HepG2 (cell line): ENCODE measurements around the gene RUVBL2. TPM values are rescaled to one million over a fixed set of nuclear protein-coding genes. Genes with fewer than 3 reads are reported as not detected.
A peak's percentile ranks its signal among the peaks of the same experiment; 100 is the strongest.

ENCODE experiments used
- AKNA ChIP-seq: sonication (generic); formaldehyde crosslinking; IDR thresholded peaks from 2 replicates; pipeline ENCODE4 v1.4.0; 2020; ENCODE audit warnings: missing genetic modification reagents, borderline replicate concordance
- ARID2 ChIP-seq: sonication (generic); formaldehyde crosslinking; IDR thresholded peaks from 2 replicates; pipeline ENCODE4 v1.8.1; 2022; ENCODE audit warnings: mild to moderate bottlenecking, missing genetic modification reagents, borderline replicate concordance
- ATF1 ChIP-seq: IDR thresholded peaks from 2 replicates; pipeline ENCODE4 v1.6.1; 2016; ENCODE audit warnings: mild to moderate bottlenecking, control low read depth
- POLR2AphosphoS5 ChIP-seq: IDR thresholded peaks from 2 replicates; pipeline ENCODE4 v1.6.1; 2012; ENCODE audit warnings: low read depth, low read length
- PRDM10 ChIP-seq: sonication (generic); formaldehyde crosslinking; IDR thresholded peaks from 2 replicates; pipeline ENCODE4 v1.4.0; 2020; ENCODE audit warnings: low read depth, missing genetic modification reagents
- RAD21 ChIP-seq: fragments of 450-650 bp; formaldehyde crosslinking; IDR thresholded peaks from 2 replicates; pipeline ENCODE4 v1.5.0; 2020; ENCODE audit warnings: mild to moderate bottlenecking
- RBAK ChIP-seq: sonication (generic); formaldehyde crosslinking; IDR thresholded peaks from 2 replicates; pipeline ENCODE4 v1.5.1; 2020; ENCODE audit warnings: mild to moderate bottlenecking, missing genetic modification reagents
- SRF ChIP-seq: IDR thresholded peaks from 2 replicates; pipeline ENCODE4 v1.6.1; 2011; ENCODE audit warnings: mild to moderate bottlenecking, low read depth, low read length, moderate library complexity
- TP53 ChIP-seq: sonication (generic); formaldehyde crosslinking; conservative IDR thresholded peaks from 2 replicates; pipeline ENCODE4 v1.4.0; 2020; ENCODE audit warnings: missing genetic modification reagents
- ZBTB39 ChIP-seq: sonication (generic); formaldehyde crosslinking; IDR thresholded peaks from 2 replicates; pipeline ENCODE4 v1.5.0; 2020; ENCODE audit warnings: missing genetic modification reagents
- ZNF256 ChIP-seq: sonication (generic); formaldehyde crosslinking; conservative IDR thresholded peaks from 2 replicates; pipeline ENCODE4 v1.4.0; 2020; ENCODE audit warnings: missing genetic modification reagents
- ZNF510 ChIP-seq: sonication (generic); formaldehyde crosslinking; IDR thresholded peaks from 2 replicates; pipeline ENCODE4 v1.4.0; 2020; ENCODE audit warnings: low read depth, mild to moderate bottlenecking, missing genetic modification reagents
- ZNF547 ChIP-seq: sonication (generic); formaldehyde crosslinking; IDR thresholded peaks from 2 replicates; pipeline ENCODE4 v1.5.1; 2020; ENCODE audit warnings: mild to moderate bottlenecking, missing genetic modification reagents
- ZNF704 ChIP-seq: sonication (generic); formaldehyde crosslinking; IDR thresholded peaks from 2 replicates; pipeline ENCODE4 v1.8.1; 2023; ENCODE audit warnings: mild to moderate bottlenecking, inconsistent platforms, moderate library complexity, missing genetic modification reagents, borderline replicate concordance
- ZSCAN30 ChIP-seq: sonication (generic); formaldehyde crosslinking; IDR thresholded peaks from 2 replicates; pipeline ENCODE4 v1.5.0; 2020; ENCODE audit warnings: mild to moderate bottlenecking, missing genetic modification reagents
- polyA plus RNA-seq, 8 experiments: library from polyadenylated mRNA; depleted of rRNA in 3 of 8; stranded (reverse) in 7 of 8; unstranded in 1 of 8; fragments of >200 nt; fragmentation: Illumina TruSeq in 4 of 8; extraction: Trizol in 4 of 8; gene quantifications; 2 replicates each; pipeline versions ENCODE4 v1.2.1 to v1.2.3, GENCODE V29; 2011 to 2016; ENCODE audit warnings: low read depth in 4 of 8, missing spikeins in 1 of 8, mixed read lengths in 1 of 8; ENCODE audit not compliant: insufficient read depth in 1 of 8
- total RNA-seq, 5 experiments: library from RNA; depleted of rRNA; stranded (reverse); fragments of >200 nt; fragmentation: Illumina TruSeq; extraction: Trizol; gene quantifications; 2 replicates each; pipeline ENCODE4 v1.2.3, GENCODE V29; 2016; ENCODE audit warnings: low read depth in 1 of 5
- TF ChIP-seq, protein P1 (sequence below): sonication (generic); formaldehyde crosslinking; IDR thresholded peaks from 2 replicates; pipeline ENCODE4 v1.5.0; 2020; ENCODE audit warnings: missing genetic modification reagents

RUVBL2 gene
- total and polyA plus RNA-seq, 2 of the 13 experiments (the other 11 are each of a cell fraction or from before 2014, with no cell fraction given): 120 to 122 TPM

DNA sequence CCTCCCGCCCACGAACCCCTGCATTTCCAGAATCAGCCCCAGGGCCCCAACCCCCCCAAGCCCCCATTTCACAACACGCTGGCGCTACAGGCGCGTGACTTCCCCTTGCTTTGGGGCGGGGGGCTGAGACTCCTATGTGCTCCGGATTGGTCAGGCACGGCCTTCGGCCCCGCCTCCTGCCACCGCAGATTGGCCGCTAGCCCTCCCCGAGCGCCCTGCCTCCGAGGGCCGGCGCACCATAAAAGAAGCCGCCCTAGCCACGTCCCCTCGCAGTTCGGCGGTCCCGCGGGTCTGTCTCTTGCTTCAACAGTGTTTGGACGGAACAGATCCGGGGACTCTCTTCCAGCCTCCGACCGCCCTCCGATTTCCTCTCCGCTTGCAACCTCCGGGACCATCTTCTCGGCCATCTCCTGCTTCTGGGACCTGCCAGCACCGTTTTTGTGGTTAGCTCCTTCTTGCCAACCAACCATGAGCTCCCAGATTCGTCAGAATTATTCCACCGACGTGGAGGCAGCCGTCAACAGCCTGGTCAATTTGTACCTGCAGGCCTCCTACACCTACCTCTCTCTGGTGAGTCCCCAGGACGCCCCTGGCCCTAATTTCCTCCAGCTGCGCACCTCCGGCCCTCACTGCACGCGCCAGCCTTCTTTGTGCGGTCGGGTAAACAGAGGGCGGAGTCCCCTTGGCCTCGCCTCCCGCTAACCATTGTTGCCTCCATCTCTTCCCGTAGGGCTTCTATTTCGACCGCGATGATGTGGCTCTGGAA, 28.5 kb upstream of the RUVBL2 start, which contains the start of gene FTL (continued):
- TF ChIP-seq, protein P1, sequence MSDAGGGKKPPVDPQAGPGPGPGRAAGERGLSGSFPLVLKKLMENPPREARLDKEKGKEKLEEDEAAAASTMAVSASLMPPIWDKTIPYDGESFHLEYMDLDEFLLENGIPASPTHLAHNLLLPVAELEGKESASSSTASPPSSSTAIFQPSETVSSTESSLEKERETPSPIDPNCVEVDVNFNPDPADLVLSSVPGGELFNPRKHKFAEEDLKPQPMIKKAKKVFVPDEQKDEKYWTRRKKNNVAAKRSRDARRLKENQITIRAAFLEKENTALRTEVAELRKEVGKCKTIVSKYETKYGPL (CRISPR knock-in tag): peak; percentile 87
- TF ChIP-seq ZBTB39 (CRISPR knock-in tag) (no peak), PRDM10 (CRISPR knock-in tag) (no peak; the same call in 1 of the 2 replicates), ZNF704 (CRISPR knock-in tag) (peak; percentile 86), TP53 (CRISPR knock-in tag) (peak; percentile 85), ZNF547 (CRISPR knock-in tag) (peak; percentile 90), ATF1 (CRISPR knock-in tag) (no peak), RBAK (CRISPR knock-in tag) (no peak), AKNA (0 out of 2 replicates have a peak, but pooled peaks have one; percentile 85), ARID2 (CRISPR knock-in tag) (peak; percentile 34; the same call in 1 of the 2 replicates), ZSCAN30 (CRISPR knock-in tag) (peak; percentile 66; the same call in 1 of the 2 replicates), RAD21 (CRISPR knock-in tag) (peak; percentile 69), SRF (no peak), ZNF256 (CRISPR knock-in tag) (peak; percentile 96), ZNF510 (CRISPR knock-in tag) (peak; percentile 97), POLR2AphosphoS5 (peak; percentile 99)
